Vagina (tissue), 2 donors: Measurements from ENCODE around the gene DOCK7. TPM values are rescaled to one million over a fixed set of nuclear protein-coding genes. Genes with fewer than 3 reads are reported as not detected.

Experiments used
- DNase-seq, 2 donors: peaks; one replicate each; pipeline ENCODE4 v3.0.0-alpha.2; 2017; ENCODE audit errors: extremely low spot score in 2 of 2
- H3K27ac ChIP-seq: fragments of 200-600 bp; sonication (generic); one replicate; pipeline ENCODE4 v1.5.1; 2019
- H3K27me3 ChIP-seq: fragments of 200-600 bp; sonication (generic); one replicate; pipeline ENCODE4 v1.5.1; 2019
- H3K36me3 ChIP-seq, 2 donors: fragments of 200-600 bp; sonication (generic); one replicate each; pipeline ENCODE4 v1.5.1; 2017 to 2019
- H3K4me1 ChIP-seq: fragments of 200-600 bp; sonication (generic); one replicate; pipeline ENCODE4 v1.5.1; 2019
- H3K4me3 ChIP-seq, 2 donors: fragments of 200-600 bp; sonication (generic); 1 replicate in 1 of 2; 2 replicates in 1 of 2; pipeline ENCODE4 v1.5.1; 2016 to 2019
- H3K9me3 ChIP-seq: fragments of 200-600 bp; sonication (generic); one replicate; pipeline ENCODE4 v1.5.1; 2019
- POLR2A ChIP-seq, 2 donors: fragments of 450-650 bp; IDR thresholded peaks; one replicate each; pipeline ENCODE4 v1.6.1; 2017; ENCODE audit warnings: antibody characterized with exemption in 2 of 2, mild to moderate bottlenecking in 2 of 2, moderate library complexity in 2 of 2
- POLR2AphosphoS5 ChIP-seq, 2 donors: sonication (generic); formaldehyde crosslinking; IDR thresholded peaks; one replicate each; pipeline ENCODE4 v1.9.0; 2017; ENCODE audit warnings: antibody characterized with exemption in 2 of 2, mild to moderate bottlenecking in 2 of 2, low read depth in 1 of 2; ENCODE audit not compliant: insufficient read depth in 1 of 2
- intact Hi-C: fragments of 100-400 bp; cut with DNase I; formaldehyde crosslinking; loops from one replicate; pipeline ENCODE4 v1.15.1; 2023
- total RNA-seq: library from RNA; depleted of rRNA; stranded (reverse); fragments of >200 nt; gene quantifications from one replicate; pipeline ENCODE4 v1.2.3, GENCODE V29; 2016
- TF ChIP-seq, protein P1 (sequence below), 3 experiments: fragments of 450-650 bp in 2 of 3; fragments of 200-600 bp in 1 of 3; sonication (generic) in 1 of 3; IDR thresholded peaks; one replicate each; pipeline ENCODE4 v1.5.1; 2017 to 2019; ENCODE audit warnings: antibody characterized with exemption in 3 of 3, mild to moderate bottlenecking in 2 of 3, moderate library complexity in 2 of 3

The DOCK7 gene
- total RNA-seq, 1 donor from 2014 or later = 34.1 TPM

DNA sequence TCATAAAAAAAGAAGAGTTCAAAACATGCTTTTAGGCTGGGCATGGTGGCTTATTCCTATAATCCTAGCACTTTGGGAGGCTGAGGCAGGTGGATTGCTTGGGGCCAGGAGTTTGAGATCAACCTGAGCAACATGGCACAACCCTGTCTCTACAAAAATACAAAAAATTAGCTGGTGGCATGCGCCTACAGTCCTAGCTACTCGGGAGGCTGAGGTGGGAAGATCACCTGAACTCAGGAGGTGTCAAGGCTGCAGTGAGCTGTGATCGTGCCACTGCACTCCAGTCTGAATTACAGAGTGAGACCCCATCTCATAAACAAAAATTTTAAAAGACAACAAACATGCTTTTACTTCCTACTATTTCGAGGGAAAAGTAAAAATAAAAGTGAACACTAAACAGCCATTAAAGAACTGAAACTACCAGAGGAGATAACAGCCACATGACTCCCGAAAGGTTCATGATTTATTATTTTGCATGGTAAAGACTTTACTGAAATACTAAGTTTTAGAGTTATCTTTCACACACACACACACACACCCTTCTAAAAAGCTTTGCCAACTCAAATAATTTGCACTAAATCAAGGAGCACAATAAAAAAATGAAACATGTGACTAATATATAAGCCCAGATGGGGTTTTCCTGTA, 203.2 kb downstream of the DOCK7 start:
- intact Hi-C loops = no loop called here
- TF ChIP-seq POLR2A (IDR thresholded peaks at IDR 0.05) = no peak
- no peaks in the 10 kb centered on the region for H3K4me1 ChIP-seq
- H3K27me3 ChIP-seq = no peaks in the 10 kb centered on the region
- H3K27ac ChIP-seq = no peak overlapping the region
- no peak overlapping the region for H3K4me3 ChIP-seq
- no peaks in the 10 kb centered on the region for H3K36me3 ChIP-seq
- H3K9me3 ChIP-seq = no peaks in the 10 kb centered on the region
- no peak for DNase-seq

DNA sequence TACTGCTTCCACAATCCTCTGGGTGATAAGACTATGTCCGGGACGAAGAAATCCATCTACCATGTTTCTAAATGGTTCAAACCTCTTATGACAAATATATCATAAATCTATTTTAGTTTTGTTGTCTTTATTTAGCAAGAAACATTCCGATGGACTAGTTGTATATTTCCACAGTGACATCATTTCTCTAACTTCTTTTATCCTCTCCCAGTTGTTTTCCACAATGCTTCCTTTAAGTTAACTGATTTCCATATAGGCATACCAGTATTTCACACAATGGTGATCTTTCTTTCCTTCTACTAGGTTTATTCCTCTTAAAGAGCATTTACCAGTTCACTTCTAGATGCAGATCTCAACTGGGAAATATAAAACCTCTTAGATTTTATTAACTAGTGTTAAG, 206.5 kb downstream of the DOCK7 start:
- TF ChIP-seq POLR2A (IDR thresholded peaks at IDR 0.05) (no peak), POLR2AphosphoS5 (IDR thresholded peaks at IDR 0.05; ENCODE audit: insufficient read depth in 1 of 2, low read depth in 1 of 2) (no peak)
- TF ChIP-seq, protein P1, sequence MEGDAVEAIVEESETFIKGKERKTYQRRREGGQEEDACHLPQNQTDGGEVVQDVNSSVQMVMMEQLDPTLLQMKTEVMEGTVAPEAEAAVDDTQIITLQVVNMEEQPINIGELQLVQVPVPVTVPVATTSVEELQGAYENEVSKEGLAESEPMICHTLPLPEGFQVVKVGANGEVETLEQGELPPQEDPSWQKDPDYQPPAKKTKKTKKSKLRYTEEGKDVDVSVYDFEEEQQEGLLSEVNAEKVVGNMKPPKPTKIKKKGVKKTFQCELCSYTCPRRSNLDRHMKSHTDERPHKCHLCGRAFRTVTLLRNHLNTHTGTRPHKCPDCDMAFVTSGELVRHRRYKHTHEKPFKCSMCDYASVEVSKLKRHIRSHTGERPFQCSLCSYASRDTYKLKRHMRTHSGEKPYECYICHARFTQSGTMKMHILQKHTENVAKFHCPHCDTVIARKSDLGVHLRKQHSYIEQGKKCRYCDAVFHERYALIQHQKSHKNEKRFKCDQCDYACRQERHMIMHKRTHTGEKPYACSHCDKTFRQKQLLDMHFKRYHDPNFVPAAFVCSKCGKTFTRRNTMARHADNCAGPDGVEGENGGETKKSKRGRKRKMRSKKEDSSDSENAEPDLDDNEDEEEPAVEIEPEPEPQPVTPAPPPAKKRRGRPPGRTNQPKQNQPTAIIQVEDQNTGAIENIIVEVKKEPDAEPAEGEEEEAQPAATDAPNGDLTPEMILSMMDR (IDR thresholded peaks at IDR 0.05) = no peak
- DNase-seq = no peak
- no peaks in the 10 kb centered on the region for H3K36me3 ChIP-seq
- H3K4me1 ChIP-seq = no peaks in the 10 kb centered on the region
- no peaks in the 10 kb centered on the region for H3K27me3 ChIP-seq
- intact Hi-C loops = no loop called here
- H3K9me3 ChIP-seq = no peaks in the 10 kb centered on the region
- no peak overlapping the region for H3K27ac ChIP-seq
- no peak overlapping the region for H3K4me3 ChIP-seq

DNA sequence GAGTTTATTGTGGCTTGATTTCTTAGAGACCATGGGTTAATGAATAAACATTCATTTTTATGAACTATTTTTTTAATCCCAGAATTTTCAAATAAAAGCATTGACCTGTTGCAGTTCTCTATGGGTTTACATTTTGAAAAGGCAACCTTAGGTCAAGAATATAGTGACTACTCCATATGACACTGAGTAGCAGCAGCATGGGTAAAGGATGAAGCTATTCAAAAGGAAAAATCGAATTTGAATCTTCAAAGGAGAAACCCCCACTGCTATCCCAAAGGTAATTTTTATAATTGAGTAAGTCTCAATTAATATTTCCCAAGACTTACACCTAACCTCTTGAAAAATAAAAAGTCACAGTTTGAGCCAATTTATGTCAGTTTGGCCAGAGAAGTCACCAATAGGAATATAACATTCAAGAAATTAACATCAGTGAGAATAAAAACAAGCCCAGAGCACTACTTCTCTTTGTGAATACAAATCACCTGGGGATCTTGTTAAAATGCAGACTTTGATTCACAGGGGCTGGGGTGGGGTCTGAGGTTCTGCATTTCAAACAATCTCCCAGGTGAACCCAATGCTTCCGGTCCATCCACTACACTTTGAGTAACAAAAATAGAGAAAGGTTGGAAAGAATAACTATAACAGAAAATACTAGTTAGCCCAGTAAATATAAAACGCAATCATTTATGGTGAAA, 211.5 kb downstream of the DOCK7 start:
- intact Hi-C loops = no loop called here
- H3K4me1 ChIP-seq = no peaks in the 10 kb centered on the region
- H3K4me3 ChIP-seq = no peak overlapping the region
- H3K27ac ChIP-seq = no peak overlapping the region
- H3K36me3 ChIP-seq = no peaks in the 10 kb centered on the region
- no peak for DNase-seq
- H3K9me3 ChIP-seq = no peaks in the 10 kb centered on the region
- TF ChIP-seq POLR2AphosphoS5 (IDR thresholded peaks at IDR 0.05; ENCODE audit: insufficient read depth in 1 of 2, low read depth in 1 of 2) = no peak
- TF ChIP-seq POLR2A (IDR thresholded peaks at IDR 0.05) = no peak
- TF ChIP-seq, protein P1 (IDR thresholded peaks at IDR 0.05) = no peak
- no peaks in the 10 kb centered on the region for H3K27me3 ChIP-seq

DNA sequence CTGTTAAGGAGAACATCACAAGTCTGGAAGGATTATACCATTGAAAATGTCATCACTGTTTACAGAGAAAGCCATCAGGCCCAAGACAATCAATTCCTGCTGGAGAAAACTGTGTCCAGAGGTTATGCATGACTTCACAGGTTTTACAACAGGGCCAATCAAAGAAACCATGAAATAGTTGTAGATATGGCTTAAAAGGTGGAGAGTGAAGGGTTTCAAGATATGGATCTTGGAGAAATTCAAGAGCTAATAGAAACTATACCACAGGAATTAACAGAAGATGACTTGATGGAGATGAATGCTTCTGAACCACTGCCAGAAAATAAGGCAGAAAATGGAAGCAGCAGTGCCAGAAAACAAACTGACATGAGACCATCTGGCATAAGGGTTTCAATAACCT, 221.1 kb downstream of the DOCK7 start:
- peaks cover 0 to 32% of the 10 kb centered on the region in 2 donors for H3K36me3 ChIP-seq
- H3K9me3 ChIP-seq = no peaks in the 10 kb centered on the region
- H3K4me3 ChIP-seq = no peak overlapping the region
- no peak overlapping the region for H3K27ac ChIP-seq
- no peaks in the 10 kb centered on the region for H3K27me3 ChIP-seq
- intact Hi-C loops = no loop called here
- H3K4me1 ChIP-seq = no peaks in the 10 kb centered on the region
- no peak for TF ChIP-seq POLR2AphosphoS5 (IDR thresholded peaks at IDR 0.05; ENCODE audit: insufficient read depth in 1 of 2, low read depth in 1 of 2)
- TF ChIP-seq POLR2A (IDR thresholded peaks at IDR 0.05) = no peak
- TF ChIP-seq, protein P1 (IDR thresholded peaks at IDR 0.05) = no peak
- DNase-seq = no peak

DNA sequence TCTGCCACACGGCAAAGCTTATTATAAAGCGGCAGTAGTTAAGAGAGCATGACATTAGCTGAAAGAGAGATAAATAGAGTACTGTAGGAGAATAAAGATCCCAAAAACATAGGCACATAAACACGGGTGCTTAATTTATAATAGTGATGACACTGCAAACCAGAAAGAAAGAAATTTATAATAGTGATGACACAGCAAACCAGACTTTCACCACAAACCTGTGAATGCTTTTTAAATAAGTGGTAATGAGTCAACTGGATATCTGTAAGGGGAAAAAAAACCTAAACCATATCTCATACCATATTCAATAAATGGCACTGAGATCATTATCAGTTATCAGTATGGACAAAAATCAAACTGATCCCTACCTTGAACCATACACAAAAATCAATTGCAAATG, 225.8 kb downstream of the DOCK7 start:
- H3K4me1 ChIP-seq = no peaks in the 10 kb centered on the region
- no peak overlapping the region for H3K4me3 ChIP-seq
- no peaks in the 10 kb centered on the region for H3K9me3 ChIP-seq
- no peak overlapping the region for H3K27ac ChIP-seq
- TF ChIP-seq POLR2AphosphoS5 (IDR thresholded peaks at IDR 0.05; ENCODE audit: insufficient read depth in 1 of 2, low read depth in 1 of 2) (no peak), POLR2A (IDR thresholded peaks at IDR 0.05) (no peak)
- TF ChIP-seq, protein P1 (IDR thresholded peaks at IDR 0.05) = no peak
- intact Hi-C loops = no loop called here
- no peak for DNase-seq
- H3K36me3 ChIP-seq = peaks cover 0 to 19% of the 10 kb centered on the region in 2 donors
- H3K27me3 ChIP-seq = no peaks in the 10 kb centered on the region
